PC-3 (cell line): ENCODE measurements around the gene EPHB3.

ENCODE experiments used
- CTCF ChIP-seq: fragments of 300-600 bp; sonication (generic); conservative IDR thresholded peaks from 2 replicates; pipeline ENCODE4 v1.5.1; 2017; ENCODE audit warnings: antibody characterized with exemption, low read depth, mild to moderate bottlenecking, low read length
- EZH2phosphoT487 ChIP-seq: fragments of 300-600 bp; sonication (generic); IDR thresholded peaks from 2 replicates; pipeline ENCODE4 v1.6.1; 2018; ENCODE audit warnings: mild to moderate bottlenecking, antibody characterized with exemption, low read length, borderline replicate concordance

GRCh38 chr3:184541886-184542562 lies 19.6 kb upstream of the EPHB3 start:
- TF ChIP-seq EZH2phosphoT487: no peak
- TF ChIP-seq CTCF: no peak
